Cardiac muscle cell (in vitro differentiated cells and primary cell): ENCODE measurements around the gene ZNF20. TPM values are rescaled to one million over a fixed set of nuclear protein-coding genes. Genes with fewer than 3 reads are reported as not detected.
A peak's percentile ranks its signal among the peaks of the same experiment; 100 is the strongest.
"Not testable (repeated sequence)": the region's sequence is repeated elsewhere in the genome, so short reads cannot be mapped to it uniquely, and the experiment has no call there.

Source experiments
- DNase-seq, 2 donors: peaks; one replicate each; pipeline versions ENCODE4 v3.0.0 to v3.0.0-alpha.2; 2010 to 2017; ENCODE audit warnings: low read depth in 1 of 2, low spot score in 1 of 2
- H3K27ac ChIP-seq: fragments of 200-600 bp; sonication (generic); 2 replicates; pipeline ENCODE4 v1.5.1; 2016
- H3K27me3 ChIP-seq: fragments of 200-600 bp; sonication (generic); 2 replicates; pipeline ENCODE4 v1.6.0; 2016; ENCODE audit warnings: control low read depth
- H3K36me3 ChIP-seq: fragments of 200-600 bp; sonication (generic); 2 replicates; pipeline ENCODE4 v1.5.1; 2016; ENCODE audit warnings: control low read depth
- H3K4me1 ChIP-seq: fragments of 200-600 bp; sonication (generic); 2 replicates; pipeline ENCODE4 v1.8.1; 2017; ENCODE audit warnings: low read depth, mild to moderate bottlenecking, mixed run types
- H3K4me3 ChIP-seq: fragments of 200-600 bp; sonication (generic); 2 replicates; pipeline ENCODE4 v1.5.1; 2016; ENCODE audit warnings: mild to moderate bottlenecking
- H3K9me3 ChIP-seq: fragments of 200-600 bp; sonication (generic); 2 replicates; pipeline ENCODE4 v1.5.1; 2017; ENCODE audit warnings: low read depth, mild to moderate bottlenecking, control low read depth
- CTCF ChIP-seq: IDR thresholded peaks from 2 replicates; pipeline ENCODE4 v1.5.1; 2012; ENCODE audit warnings: low read depth, mild to moderate bottlenecking, low read length
- polyA plus RNA-seq: library from polyadenylated mRNA; unstranded; fragments of >200 nt; fragmentation: Nextera tagmentation; extraction: Ambion mirVana; gene quantifications from 2 replicates; pipeline ENCODE4 v1.2.1, GENCODE V29; 2016
- total RNA-seq: library from RNA; depleted of rRNA; stranded (reverse); fragments of >200 nt; gene quantifications from 2 replicates; pipeline ENCODE4 v1.2.3, GENCODE V29; 2016

ZNF20 gene
- total and polyA plus RNA-seq, 2 experiments from 2014 or later: 2.8 to 6.2 TPM

GRCh38 chr19:12111943-12112637 lies 28.1 kb downstream of the ZNF20 start:
- Histone ChIP-seq H3K27me3 (no peaks in the 10 kb centered on the region), H3K4me3 (no peak overlapping the region), H3K36me3 (peaks cover 27% of the 10 kb centered on the region), H3K9me3 (peaks cover 8% of the 10 kb centered on the region), H3K4me1 (no peaks in the 10 kb centered on the region), H3K27ac (no peak overlapping the region)
- TF ChIP-seq CTCF: no peak
- no peak for DNase-seq

GRCh38 chr19:12111176-12111575 lies 29.0 kb downstream of the ZNF20 start:
- H3K9me3 ChIP-seq: peaks cover 8% of the 10 kb centered on the region
- DNase-seq: no peak
- no peaks in the 10 kb centered on the region for H3K4me1 ChIP-seq
- peaks cover 27% of the 10 kb centered on the region for H3K36me3 ChIP-seq
- no peak for TF ChIP-seq CTCF
- H3K27ac ChIP-seq: no peak overlapping the region
- no peak overlapping the region for H3K4me3 ChIP-seq
- no peaks in the 10 kb centered on the region for H3K27me3 ChIP-seq

GRCh38 chr19:12103909-12104308 lies 36.2 kb downstream of the ZNF20 start:
- H3K4me1 ChIP-seq, H3K36me3 ChIP-seq, H3K9me3 ChIP-seq, H3K27me3 ChIP-seq, DNase-seq, H3K27ac ChIP-seq, H3K4me3 ChIP-seq: not testable (repeated sequence)

GRCh38 chr19:12098040-12098439 lies 42.1 kb downstream of the ZNF20 start:
- Histone ChIP-seq H3K27me3 (no peaks in the 10 kb centered on the region), H3K4me1 (peaks cover 2% of the 10 kb centered on the region), H3K4me3 (no peak overlapping the region), H3K9me3 (no peaks in the 10 kb centered on the region), H3K27ac (no peak overlapping the region), H3K36me3 (peaks cover 3% of the 10 kb centered on the region)
- DNase-seq: no peak
- TF ChIP-seq CTCF: no peak

DNA sequence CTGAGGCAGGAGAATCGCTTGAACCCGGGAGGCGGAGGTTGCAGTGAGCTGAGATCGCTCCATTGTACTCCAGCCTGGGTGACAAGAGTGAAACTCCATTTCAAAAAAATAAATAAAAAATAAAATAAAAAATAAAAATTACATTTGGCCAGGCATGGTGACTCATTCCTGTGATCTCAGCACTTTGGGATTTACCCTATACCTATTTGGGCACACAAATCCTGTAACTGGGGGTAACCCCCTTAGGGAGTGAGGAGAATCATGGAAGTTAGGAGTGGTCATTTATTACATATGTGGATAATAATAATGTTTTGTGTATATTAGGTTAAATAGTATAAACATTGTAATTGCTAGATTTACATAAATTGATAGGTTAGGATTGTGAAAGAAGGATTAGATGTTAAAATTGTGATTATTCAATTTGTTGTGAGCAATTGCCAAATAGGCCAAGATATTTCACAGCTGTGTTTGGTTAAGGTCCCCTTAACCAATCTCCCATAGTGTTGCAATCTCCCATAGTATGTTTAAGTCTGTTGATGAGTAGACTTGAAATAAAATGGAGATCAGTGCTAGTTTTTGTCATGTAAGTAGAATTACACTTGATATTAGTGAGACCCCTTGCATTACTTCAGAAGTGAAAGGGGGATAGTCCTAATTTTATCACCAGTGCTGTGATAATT lies 44.9 kb downstream of the ZNF20 start:
- Histone ChIP-seq H3K4me1 (peaks cover 4% of the 10 kb centered on the region), H3K9me3 (no peaks in the 10 kb centered on the region), H3K27me3 (no peaks in the 10 kb centered on the region), H3K4me3 (no peak overlapping the region), H3K36me3 (peaks cover 3% of the 10 kb centered on the region), H3K27ac (no peak overlapping the region)
- no peak for TF ChIP-seq CTCF
- DNase-seq: peak in 1 of 2 donors; percentile 21

GRCh38 chr19:12093777-12094176 lies 46.4 kb downstream of the ZNF20 start:
- Histone ChIP-seq H3K36me3 (peaks cover 3% of the 10 kb centered on the region), H3K4me1 (peaks cover 4% of the 10 kb centered on the region), H3K27ac (no peak overlapping the region), H3K27me3 (no peaks in the 10 kb centered on the region), H3K4me3 (no peak overlapping the region), H3K9me3 (no peaks in the 10 kb centered on the region)
- no peak for DNase-seq
- no peak for TF ChIP-seq CTCF
